ENCODE results near the gene SYNC.
"Not testable (repeated sequence)": the region's sequence is repeated elsewhere in the genome, so short reads cannot be mapped to it uniquely, and the experiment has no call there.

The SYNC gene

GRCh38 chr1:32695098-32695904, 7.3 kb downstream of the SYNC start:
- in situ Hi-C loops (cut with MboI; ENCODE audit: low sequenced_read_pairs), result no loop called here

GRCh38 chr1:32693455-32694174, 9.0 kb downstream of the SYNC start:
- in situ Hi-C loops (cut with MboI; ENCODE audit: low sequenced_read_pairs), result no loop called here

GRCh38 chr1:32686387-32686786, 16.2 kb downstream of the SYNC start:
- in situ Hi-C loops (cut with MboI; ENCODE audit: low sequenced_read_pairs), result no loop called here

GRCh38 chr1:32685498-32685897, 17.1 kb downstream of the SYNC start:
- in situ Hi-C loops (cut with MboI; ENCODE audit: low sequenced_read_pairs), result no loop called here

GRCh38 chr1:32684167-32684811, 18.3 kb downstream of the SYNC start:
- in situ Hi-C loops (cut with MboI; ENCODE audit: low sequenced_read_pairs), result no loop called here

- in situ Hi-C loops (cut with MboI; ENCODE audit: low sequenced_read_pairs), result no loop called here
Observed at GRCh38 chr1:32683397-32683796, 19.2 kb downstream of the SYNC start.

GRCh38 chr1:32681999-32682398, 20.6 kb downstream of the SYNC start:
- in situ Hi-C loops (cut with MboI; ENCODE audit: low sequenced_read_pairs), result no loop called here

- in situ Hi-C loops (cut with MboI; ENCODE audit: low sequenced_read_pairs), result no loop called here
Observed at GRCh38 chr1:32681509-32681908, 21.1 kb downstream of the SYNC start.

GRCh38 chr1:32680642-32681041, 21.9 kb downstream of the SYNC start:
- in situ Hi-C loops (cut with MboI; ENCODE audit: low sequenced_read_pairs), result no loop called here

GRCh38 chr1:32679993-32680392, 22.6 kb downstream of the SYNC start:
- in situ Hi-C loops (cut with MboI; ENCODE audit: low sequenced_read_pairs), result not testable (repeated sequence)

GRCh38 chr1:32676945-32677344, 25.6 kb downstream of the SYNC start:
- in situ Hi-C loops (cut with MboI; ENCODE audit: low sequenced_read_pairs), result no loop called here

- in situ Hi-C loops (cut with MboI; ENCODE audit: low sequenced_read_pairs), result not testable (repeated sequence)
Observed at GRCh38 chr1:32668716-32669115, 33.9 kb downstream of the SYNC start.

- in situ Hi-C loops (cut with MboI; ENCODE audit: low sequenced_read_pairs), result no loop called here
Observed at GRCh38 chr1:32666901-32667566, 35.5 kb downstream of the SYNC start.

- in situ Hi-C loops (cut with MboI; ENCODE audit: low sequenced_read_pairs), result no loop called here
Observed at GRCh38 chr1:32665915-32666314, 36.7 kb downstream of the SYNC start.

- in situ Hi-C loops (cut with MboI; ENCODE audit: low sequenced_read_pairs), result no loop called here
Observed at GRCh38 chr1:32659581-32659980, 43.0 kb downstream of the SYNC start.

- in situ Hi-C loops (cut with MboI; ENCODE audit: low sequenced_read_pairs), result no loop called here
Observed at GRCh38 chr1:32652244-32652962, 50.2 kb downstream of the SYNC start.

GRCh38 chr1:32651461-32652073, 51.0 kb downstream of the SYNC start:
- in situ Hi-C loops (cut with MboI; ENCODE audit: low sequenced_read_pairs), result no loop called here

- in situ Hi-C loops (cut with MboI; ENCODE audit: low sequenced_read_pairs), result no loop called here
Observed at GRCh38 chr1:32650752-32651460, 51.7 kb downstream of the SYNC start, which contains the start of gene RBBP4. Gene RBBP4 (plus strand): TSS chr1:32651208. CDS start chr1:32651307, 99 bp downstream.

GRCh38 chr1:32650248-32650751, 52.3 kb downstream of the SYNC start, which contains the start of gene ZBTB8OS:
Gene ZBTB8OS (minus strand): TSS chr1:32650550. CDS start chr1:32650529, 21 bp downstream.
- in situ Hi-C loops (cut with MboI; ENCODE audit: low sequenced_read_pairs), result no loop called here

Data from HL-60/S4 treated with phorbol 12-myristate 13-acetate at 8.2 ng/mL for 4 days and 3 days (cell line).